HFFc6 (cell line): ENCODE results near the gene GNB1. TPM values are rescaled to one million over a fixed set of nuclear protein-coding genes. Genes with fewer than 3 reads are reported as not detected.

ENCODE experiments used
- DNase-seq: peaks from one replicate; pipeline ENCODE4 v3.0.0-alpha.2; 2018
- H3K27ac Mint-ChIP-seq: 2 replicates; pipeline ENCODE4 v1.8.0; 2020; ENCODE audit warnings: mild to moderate bottlenecking, mixed read lengths
- H3K27me3 Mint-ChIP-seq: 2 replicates; pipeline ENCODE4 v1.8.0; 2021; ENCODE audit warnings: mild to moderate bottlenecking, moderate library complexity, mixed read lengths; ENCODE audit not compliant: insufficient read depth
- H3K36me3 Mint-ChIP-seq: 2 replicates; pipeline ENCODE4 v1.8.0; 2021; ENCODE audit warnings: low read depth, mixed read lengths
- H3K4me1 Mint-ChIP-seq: 2 replicates; pipeline ENCODE4 v1.8.0; 2020; ENCODE audit warnings: low read depth, mixed read lengths
- H3K4me3 Mint-ChIP-seq: 2 replicates; pipeline ENCODE4 v1.8.0; 2020; ENCODE audit warnings: mild to moderate bottlenecking, moderate library complexity, mixed read lengths
- H3K9me3 Mint-ChIP-seq: 2 replicates; pipeline ENCODE4 v1.8.0; 2020; ENCODE audit warnings: mild to moderate bottlenecking, mixed read lengths
- total RNA-seq, 6 experiments: library from RNA; stranded (reverse); fragmentation: NEBNext Ultra II Directional; extraction: Animal tissue kit (Norgen Biotek cat#: 25700); gene quantifications; 2 replicates in 1 of 6; 3 replicates in 5 of 6; pipeline ENCODE4 v1.2.3, GENCODE V29; 2021
- TF ChIP-seq, protein P1 (sequence below): fragments of 200-600 bp; sonication (generic); IDR thresholded peaks from 2 replicates; pipeline ENCODE4 v1.5.0; 2021; ENCODE audit warnings: antibody characterized with exemption, mild to moderate bottlenecking

GNB1 gene
- total RNA-seq, 6 experiments from 2014 or later: 502 to 618 (median 574) TPM

GRCh38 chr1:1907098-1907736 lies 16.3 kb upstream of the GNB1 start:
- Mint-ChIP-seq H3K4me1 (peaks cover 17% of the 10 kb centered on the region), H3K36me3 (no peaks in the 10 kb centered on the region), H3K4me3 (no peak overlapping the region), H3K27ac (peak overlapping the region; percentile 4; the same call in 1 of the 2 replicates), H3K27me3 (no peaks in the 10 kb centered on the region), H3K9me3 (no peaks in the 10 kb centered on the region; the same call in 1 of the 2 replicates)
- DNase-seq: no peak
- TF ChIP-seq, protein P1, sequence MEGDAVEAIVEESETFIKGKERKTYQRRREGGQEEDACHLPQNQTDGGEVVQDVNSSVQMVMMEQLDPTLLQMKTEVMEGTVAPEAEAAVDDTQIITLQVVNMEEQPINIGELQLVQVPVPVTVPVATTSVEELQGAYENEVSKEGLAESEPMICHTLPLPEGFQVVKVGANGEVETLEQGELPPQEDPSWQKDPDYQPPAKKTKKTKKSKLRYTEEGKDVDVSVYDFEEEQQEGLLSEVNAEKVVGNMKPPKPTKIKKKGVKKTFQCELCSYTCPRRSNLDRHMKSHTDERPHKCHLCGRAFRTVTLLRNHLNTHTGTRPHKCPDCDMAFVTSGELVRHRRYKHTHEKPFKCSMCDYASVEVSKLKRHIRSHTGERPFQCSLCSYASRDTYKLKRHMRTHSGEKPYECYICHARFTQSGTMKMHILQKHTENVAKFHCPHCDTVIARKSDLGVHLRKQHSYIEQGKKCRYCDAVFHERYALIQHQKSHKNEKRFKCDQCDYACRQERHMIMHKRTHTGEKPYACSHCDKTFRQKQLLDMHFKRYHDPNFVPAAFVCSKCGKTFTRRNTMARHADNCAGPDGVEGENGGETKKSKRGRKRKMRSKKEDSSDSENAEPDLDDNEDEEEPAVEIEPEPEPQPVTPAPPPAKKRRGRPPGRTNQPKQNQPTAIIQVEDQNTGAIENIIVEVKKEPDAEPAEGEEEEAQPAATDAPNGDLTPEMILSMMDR: no peak

DNA sequence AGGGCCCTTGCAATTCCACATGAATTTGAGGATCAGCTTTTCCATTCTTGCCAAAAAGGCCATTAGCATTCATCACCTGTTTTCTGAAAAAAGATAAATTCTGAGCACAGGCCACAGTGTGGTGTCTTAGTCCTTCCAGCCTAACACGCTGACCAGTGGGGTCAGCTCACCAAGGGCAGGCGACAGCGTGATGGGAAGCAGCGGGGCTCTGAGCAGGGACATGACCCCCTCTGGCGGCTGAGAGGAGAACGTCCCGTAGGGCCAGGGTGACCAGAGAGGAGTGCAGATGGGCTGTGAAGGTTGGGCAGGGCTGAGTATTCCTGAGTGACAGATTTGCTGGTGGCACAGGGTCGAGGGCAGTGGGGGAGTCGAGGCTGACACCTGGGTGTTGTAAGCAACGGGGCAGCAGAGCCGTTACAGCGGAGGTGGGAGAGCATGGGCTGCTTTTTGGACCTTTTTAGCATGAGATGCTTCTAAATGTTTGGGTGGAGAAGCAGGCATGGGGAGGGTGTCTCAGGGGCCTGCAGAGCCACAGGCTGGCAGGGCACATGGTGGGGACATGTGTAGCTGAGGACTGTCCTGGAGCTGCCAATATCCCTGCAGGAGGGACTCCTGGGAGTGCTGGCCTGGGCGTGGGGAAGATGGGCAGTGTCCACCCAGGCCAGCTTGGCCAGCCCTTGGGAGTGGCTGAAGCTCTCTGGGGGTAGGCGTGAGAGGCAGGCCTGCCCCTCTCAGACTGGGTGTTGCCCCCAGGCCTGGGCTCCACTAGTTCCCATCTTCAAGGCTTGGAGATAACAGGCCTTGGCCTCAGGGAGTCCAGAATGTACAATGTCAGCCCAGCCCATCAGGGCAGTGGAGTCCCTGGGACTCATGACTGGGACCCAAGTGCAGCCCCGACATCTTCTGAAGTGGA lies 15.6 kb upstream of the GNB1 start:
- peak overlapping the region; percentile 24 for H3K27ac Mint-ChIP-seq
- DNase-seq: peak; percentile 73
- H3K36me3 Mint-ChIP-seq: no peaks in the 10 kb centered on the region
- H3K4me3 Mint-ChIP-seq: no peak overlapping the region
- H3K27me3 Mint-ChIP-seq: no peaks in the 10 kb centered on the region
- TF ChIP-seq, protein P1: peak; percentile 92
- peaks cover 17% of the 10 kb centered on the region for H3K4me1 Mint-ChIP-seq
- no peaks in the 10 kb centered on the region; the same call in 1 of the 2 replicates for H3K9me3 Mint-ChIP-seq

- H3K9me3 Mint-ChIP-seq: no peaks in the 10 kb centered on the region; the same call in 1 of the 2 replicates
- no peak for DNase-seq
- TF ChIP-seq, protein P1: no peak
- no peak overlapping the region for H3K4me3 Mint-ChIP-seq
- H3K4me1 Mint-ChIP-seq: peaks cover 7% of the 10 kb centered on the region
- H3K27ac Mint-ChIP-seq: no peak overlapping the region
- no peaks in the 10 kb centered on the region; the same call in 1 of the 2 replicates for H3K27me3 Mint-ChIP-seq
- no peaks in the 10 kb centered on the region for H3K36me3 Mint-ChIP-seq
These were observed 12.3 kb upstream of the GNB1 start for GRCh38 chr1:1903224-1903623.

GRCh38 chr1:1901641-1902294 lies 10.9 kb upstream of the GNB1 start:
- Mint-ChIP-seq H3K9me3 (no peaks in the 10 kb centered on the region; the same call in 1 of the 2 replicates), H3K27me3 (no peaks in the 10 kb centered on the region; the same call in 1 of the 2 replicates), H3K4me3 (no peak overlapping the region), H3K36me3 (no peaks in the 10 kb centered on the region), H3K27ac (no peak overlapping the region), H3K4me1 (peaks cover 7% of the 10 kb centered on the region)
- no peak for DNase-seq
- TF ChIP-seq, protein P1: no peak

- no peak for DNase-seq
- Mint-ChIP-seq H3K27me3 (peaks cover under 1% of the 10 kb centered on the region; the same call in 1 of the 2 replicates), H3K27ac (no peak overlapping the region), H3K9me3 (no peaks in the 10 kb centered on the region; the same call in 1 of the 2 replicates), H3K4me3 (no peak overlapping the region), H3K4me1 (peaks cover 2% of the 10 kb centered on the region), H3K36me3 (no peaks in the 10 kb centered on the region)
- TF ChIP-seq, protein P1: no peak
These were observed 10.2 kb upstream of the GNB1 start for GRCh38 chr1:1900883-1901640.
